HG02943 (cell line): Measurements from ENCODE around the gene ZNF680.
"Not testable (repeated sequence)": the region's sequence is repeated elsewhere in the genome, so short reads cannot be mapped to it uniquely, and the experiment has no call there.

Experiments
- ATAC-seq: cut with Tn5 transposase; IDR thresholded peaks from one replicate; pipeline ENCODE4 v1.9.1; 2021; ENCODE audit warnings: mild to moderate bottlenecking, low read depth, moderate library complexity; ENCODE audit not compliant: unreplicated experiment

Gene ZNF680

GRCh38 chr7:64557601-64558322 is 5.1 kb downstream of the ZNF680 start:
- no peak for ATAC-seq

GRCh38 chr7:64555046-64555445 is 7.8 kb downstream of the ZNF680 start:
- ATAC-seq: no peak

GRCh38 chr7:64554188-64554587 is 8.7 kb downstream of the ZNF680 start:
- not testable (repeated sequence) for ATAC-seq

- no peak for ATAC-seq
These were observed 11.3 kb downstream of the ZNF680 start for GRCh38 chr7:64551375-64552142.

- ATAC-seq: no peak
These were observed 18.9 kb downstream of the ZNF680 start for GRCh38 chr7:64544010-64544409.

GRCh38 chr7:64541438-64542359 is 21.2 kb downstream of the ZNF680 start:
- ATAC-seq: no peak

GRCh38 chr7:64533756-64534155 is 29.1 kb downstream of the ZNF680 start:
- ATAC-seq: no peak

GRCh38 chr7:64528770-64529169 is 34.1 kb downstream of the ZNF680 start:
- no peak for ATAC-seq

- ATAC-seq: no peak
These were observed 41.4 kb downstream of the ZNF680 start for GRCh38 chr7:64521409-64521984.

- no peak for ATAC-seq
These were observed 46.4 kb downstream of the ZNF680 start for GRCh38 chr7:64516451-64516850.

- ATAC-seq: no peak
These were observed 47.1 kb downstream of the ZNF680 start for GRCh38 chr7:64515781-64516180.

- ATAC-seq: no peak
These were observed 47.5 kb downstream of the ZNF680 start for GRCh38 chr7:64515330-64515729.

- no peak for ATAC-seq
These were observed 53.3 kb downstream of the ZNF680 start for GRCh38 chr7:64509583-64509982.

- ATAC-seq: no peak
These were observed 58.2 kb downstream of the ZNF680 start for GRCh38 chr7:64504581-64505120.

- no peak for ATAC-seq
These were observed 64.6 kb downstream of the ZNF680 start for GRCh38 chr7:64498270-64498669.

GRCh38 chr7:64494912-64495461 is 67.9 kb downstream of the ZNF680 start:
- ATAC-seq: no peak

- ATAC-seq: no peak
These were observed 77.2 kb downstream of the ZNF680 start for GRCh38 chr7:64485623-64486022.
